Mucosa of rectum (tissue), 2 donors: Measurements from ENCODE around the gene SYNGR1.
"Not testable (repeated sequence)": the region's sequence is repeated elsewhere in the genome, so short reads cannot be mapped to it uniquely, and the experiment has no call there.

ENCODE experiments used
- H3K27ac ChIP-seq, 2 donors: one replicate each; pipeline ENCODE4 v1.7.0; 2013; ENCODE audit warnings: inconsistent platforms in 2 of 2, low read depth in 2 of 2, low read length in 2 of 2
- H3K27me3 ChIP-seq, 2 donors: one replicate each; pipeline ENCODE4 v1.7.0; 2013; ENCODE audit warnings: low read length in 2 of 2; ENCODE audit not compliant: control insufficient read depth in 2 of 2, insufficient read depth in 2 of 2
- H3K36me3 ChIP-seq, 2 donors: one replicate each; pipeline ENCODE4 v1.7.0; 2013; ENCODE audit warnings: low read length in 2 of 2; ENCODE audit not compliant: control insufficient read depth in 2 of 2, insufficient read depth in 2 of 2
- H3K4me1 ChIP-seq, 2 donors: one replicate each; pipeline ENCODE4 v1.7.0; 2013; ENCODE audit warnings: low read length in 2 of 2, mild to moderate bottlenecking in 1 of 2; ENCODE audit not compliant: control insufficient read depth in 2 of 2, insufficient read depth in 2 of 2
- H3K4me3 ChIP-seq, 2 donors: one replicate each; pipeline ENCODE4 v1.7.0; 2013; ENCODE audit warnings: low read length in 2 of 2
- H3K9ac ChIP-seq, 2 donors: one replicate each; pipeline ENCODE4 v1.7.0; 2013; ENCODE audit warnings: low read length in 2 of 2, low read depth in 1 of 2, mild to moderate bottlenecking in 1 of 2
- H3K9me3 ChIP-seq, 2 donors: one replicate each; pipeline ENCODE4 v1.7.0; 2013; ENCODE audit warnings: low read length in 2 of 2; ENCODE audit not compliant: control insufficient read depth in 2 of 2
- donor health status: healthy.
- donor health status: Normal muscosa, but diverticular disease.

The SYNGR1 gene

GRCh38 chr22:39350757-39351688 is 1.2 kb downstream of the SYNGR1 start:
- Histone ChIP-seq H3K36me3 (no peaks in the 10 kb centered on the region), H3K4me3 (peak overlapping the region in 1 of 2 donors; percentile 41), H3K4me1 (no peaks in the 10 kb centered on the region), H3K9ac (peak overlapping the region in 1 of 2 donors; percentile 60), H3K27me3 (peaks cover 10 to 12% of the 10 kb centered on the region in 2 donors), H3K9me3 (no peaks in the 10 kb centered on the region), H3K27ac (no peak overlapping the region)

- Histone ChIP-seq H3K36me3 (no peaks in the 10 kb centered on the region), H3K27ac (no peak overlapping the region)
Observed at GRCh38 chr22:39351689-39352214, 2.0 kb downstream of the SYNGR1 start.

GRCh38 chr22:39352306-39352891 is 2.6 kb downstream of the SYNGR1 start:
- no peaks in the 10 kb centered on the region for H3K9me3 ChIP-seq
- H3K27ac ChIP-seq, result no peak overlapping the region
- H3K4me3 ChIP-seq, result no peak overlapping the region
- H3K4me1 ChIP-seq, result no peaks in the 10 kb centered on the region
- H3K36me3 ChIP-seq, result no peaks in the 10 kb centered on the region
- H3K27me3 ChIP-seq, result peaks cover 10 to 12% of the 10 kb centered on the region in 2 donors
- H3K9ac ChIP-seq, result no peak overlapping the region

More at GRCh38 chr22:39351689-39352214, 2.0 kb downstream of the SYNGR1 start:
- no peak overlapping the region for H3K9ac ChIP-seq
- H3K27me3 ChIP-seq, result peaks cover 10 to 12% of the 10 kb centered on the region in 2 donors
- no peaks in the 10 kb centered on the region for H3K9me3 ChIP-seq
- no peak overlapping the region for H3K4me3 ChIP-seq
- no peaks in the 10 kb centered on the region for H3K4me1 ChIP-seq

GRCh38 chr22:39353346-39353745 is 3.6 kb downstream of the SYNGR1 start:
- no peaks in the 10 kb centered on the region for H3K9me3 ChIP-seq
- H3K4me3 ChIP-seq, result no peak overlapping the region
- H3K27ac ChIP-seq, result no peak overlapping the region
- no peaks in the 10 kb centered on the region for H3K4me1 ChIP-seq
- no peaks in the 10 kb centered on the region for H3K36me3 ChIP-seq
- H3K27me3 ChIP-seq, result peaks cover 10 to 12% of the 10 kb centered on the region in 2 donors
- H3K9ac ChIP-seq, result no peak overlapping the region

GRCh38 chr22:39355080-39355479 is 5.3 kb downstream of the SYNGR1 start:
- peaks cover 5 to 10% of the 10 kb centered on the region in 2 donors for H3K27me3 ChIP-seq
- H3K36me3 ChIP-seq, result no peaks in the 10 kb centered on the region
- H3K27ac ChIP-seq, result no peak overlapping the region
- no peak overlapping the region for H3K9ac ChIP-seq
- H3K4me1 ChIP-seq, result no peaks in the 10 kb centered on the region
- no peaks in the 10 kb centered on the region for H3K9me3 ChIP-seq
- H3K4me3 ChIP-seq, result no peak overlapping the region

GRCh38 chr22:39355805-39356204 is 6.0 kb downstream of the SYNGR1 start:
- not testable (repeated sequence) for H3K9me3 ChIP-seq, H3K4me3 ChIP-seq, H3K27me3 ChIP-seq, H3K9ac ChIP-seq, H3K36me3 ChIP-seq, H3K27ac ChIP-seq, H3K4me1 ChIP-seq

GRCh38 chr22:39356464-39356863 is 6.7 kb downstream of the SYNGR1 start:
- Histone ChIP-seq H3K4me1 (no peaks in the 10 kb centered on the region), H3K27ac (no peak overlapping the region), H3K4me3 (no peak overlapping the region), H3K9ac (no peak overlapping the region), H3K27me3 (peaks cover 0 to 5% of the 10 kb centered on the region in 2 donors), H3K9me3 (no peaks in the 10 kb centered on the region), H3K36me3 (no peaks in the 10 kb centered on the region)

- H3K4me3 ChIP-seq, H3K27me3 ChIP-seq, H3K9me3 ChIP-seq, H3K27ac ChIP-seq, H3K36me3 ChIP-seq, H3K9ac ChIP-seq, H3K4me1 ChIP-seq: not testable (repeated sequence)
Observed at GRCh38 chr22:39357110-39358108, 7.6 kb downstream of the SYNGR1 start.

- not testable (repeated sequence) for H3K27me3 ChIP-seq, H3K27ac ChIP-seq, H3K4me3 ChIP-seq, H3K9me3 ChIP-seq, H3K36me3 ChIP-seq, H3K9ac ChIP-seq, H3K4me1 ChIP-seq
Observed at GRCh38 chr22:39358197-39358596, 8.4 kb downstream of the SYNGR1 start.
